IPS DF 6.9 (cell line): Measurements from ENCODE around the gene TMEM260.

Experiments used
- DNase-seq: peaks from one replicate; pipeline ENCODE4 v3.0.0-alpha.2; 2013; ENCODE audit warnings: low read depth, low spot score
- H3K27ac ChIP-seq: one replicate; pipeline ENCODE4 v1.5.1; 2013; ENCODE audit warnings: low read length, control low read depth
- H3K27me3 ChIP-seq: 2 replicates; pipeline ENCODE4 v1.6.1; 2013; ENCODE audit warnings: mild to moderate bottlenecking, low read length; ENCODE audit not compliant: control insufficient read depth, insufficient read depth
- H3K36me3 ChIP-seq: 2 replicates; pipeline ENCODE4 v1.6.1; 2013; ENCODE audit warnings: low read length; ENCODE audit not compliant: control insufficient read depth, insufficient read depth
- H3K4me1 ChIP-seq: 2 replicates; pipeline ENCODE4 v1.6.1; 2013; ENCODE audit warnings: low read length; ENCODE audit not compliant: control insufficient read depth, insufficient read depth
- H3K4me3 ChIP-seq: 2 replicates; pipeline ENCODE4 v1.5.1; 2013; ENCODE audit warnings: mild to moderate bottlenecking, low read length
- H3K9me3 ChIP-seq: 2 replicates; pipeline ENCODE4 v1.6.1; 2013; ENCODE audit warnings: low read length, inconsistent platforms; ENCODE audit not compliant: control insufficient read depth, insufficient read depth
- WGBS: extraction: QIAGEN DNeasy Blood & Tissue Kit; methylation state at CpG from one replicate; pipeline ENCODE4 v1.1.7; 2013; ENCODE audit warnings: mixed read lengths, missing lambda C conversion rate; ENCODE audit not compliant: insufficient read length, insufficient coverage; 5-methylcytosine and 5-hydroxymethylcytosine counted together

TMEM260 gene

GRCh38 chr14:56579345-56580220 is at the start of gene TMEM260:
TSS of gene TMEM260 (plus strand) at chr14:56579798. CDS start at chr14:56579915, 117 bp downstream.
- Histone ChIP-seq H3K27ac (no peak within 1 kb of the TSS), H3K36me3 (no peaks in the 10 kb centered on the region), H3K4me1 (no peaks in the 10 kb centered on the region)

DNA sequence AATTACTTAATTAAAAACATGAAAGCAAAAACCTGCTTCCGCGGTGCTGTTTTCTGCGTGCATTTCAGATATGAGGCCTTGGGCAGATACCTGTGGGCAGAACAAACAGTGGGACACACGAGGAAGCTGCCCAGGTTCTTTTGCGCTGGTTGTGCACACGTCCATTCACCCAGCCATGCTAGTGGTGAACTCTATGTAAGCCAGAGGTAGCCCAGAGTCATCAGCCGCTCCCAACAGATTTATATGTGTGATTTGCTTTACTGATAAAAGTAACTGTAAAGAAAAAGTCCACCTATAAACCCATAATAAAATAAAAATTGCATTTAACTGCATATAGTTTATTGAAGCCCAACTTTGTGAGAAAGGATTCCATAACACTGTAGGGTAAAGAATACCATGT is 47.1 kb upstream of the TMEM260 start:
- H3K27me3 ChIP-seq: no peaks in the 10 kb centered on the region
- no peaks in the 10 kb centered on the region for H3K4me1 ChIP-seq
- H3K9me3 ChIP-seq: no peaks in the 10 kb centered on the region
- no peak for DNase-seq
- no peak overlapping the region for H3K4me3 ChIP-seq
- no peaks in the 10 kb centered on the region for H3K36me3 ChIP-seq
- no peak overlapping the region for H3K27ac ChIP-seq
- no CpG with 5 or more reads among the region's 7 CpGs for WGBS

More at GRCh38 chr14:56579345-56580220, at the start of gene TMEM260:
- Histone ChIP-seq H3K4me3 (peak within 1 kb of the TSS; percentile 100), H3K27me3 (no peaks in the 10 kb centered on the region), H3K9me3 (no peaks in the 10 kb centered on the region)
- no CpG with 5 or more reads among the region's 60 CpGs for WGBS
- DNase-seq: peak; percentile 83

DNA sequence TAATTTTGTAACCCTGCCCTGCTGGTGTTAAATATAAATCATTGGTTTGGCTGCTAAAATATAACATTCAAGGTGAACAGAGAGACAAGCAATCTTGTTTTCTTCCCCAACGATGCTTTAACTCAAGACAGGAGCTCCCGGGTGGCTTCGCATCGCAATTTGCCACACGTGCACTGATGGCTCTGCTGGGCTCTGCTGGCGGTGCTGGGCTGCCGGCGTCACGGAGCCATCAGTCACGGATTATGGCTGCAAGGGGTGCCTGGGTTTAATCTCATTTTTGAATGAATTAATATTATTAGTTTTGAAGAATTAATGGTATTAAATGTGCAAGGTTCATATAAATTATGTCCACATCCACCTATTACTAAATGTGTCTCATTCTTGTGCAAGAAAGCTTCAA is 44.9 kb upstream of the TMEM260 start:
- Histone ChIP-seq H3K9me3 (no peaks in the 10 kb centered on the region), H3K27ac (no peak overlapping the region), H3K36me3 (no peaks in the 10 kb centered on the region), H3K4me3 (no peak overlapping the region), H3K4me1 (no peaks in the 10 kb centered on the region), H3K27me3 (no peaks in the 10 kb centered on the region)
- DNase-seq: no peak
- WGBS: no CpG with 5 or more reads among the region's 10 CpGs

- no CpG with 5 or more reads among the region's 2 CpGs for WGBS
- H3K9me3 ChIP-seq: no peaks in the 10 kb centered on the region
- no peak overlapping the region for H3K27ac ChIP-seq
- no peak overlapping the region for H3K4me3 ChIP-seq
- no peak for DNase-seq
- no peaks in the 10 kb centered on the region for H3K36me3 ChIP-seq
- no peaks in the 10 kb centered on the region for H3K27me3 ChIP-seq
- no peaks in the 10 kb centered on the region for H3K4me1 ChIP-seq
These were observed 39.7 kb upstream of the TMEM260 start for GRCh38 chr14:56539862-56540261.

- H3K27ac ChIP-seq: no peak overlapping the region
- H3K36me3 ChIP-seq: no peaks in the 10 kb centered on the region
- no peak for DNase-seq
- H3K4me3 ChIP-seq: no peak overlapping the region
- H3K4me1 ChIP-seq: no peaks in the 10 kb centered on the region
- no peaks in the 10 kb centered on the region for H3K27me3 ChIP-seq
- H3K9me3 ChIP-seq: no peaks in the 10 kb centered on the region
These were observed 36.2 kb upstream of the TMEM260 start for GRCh38 chr14:56543436-56543835.

DNA sequence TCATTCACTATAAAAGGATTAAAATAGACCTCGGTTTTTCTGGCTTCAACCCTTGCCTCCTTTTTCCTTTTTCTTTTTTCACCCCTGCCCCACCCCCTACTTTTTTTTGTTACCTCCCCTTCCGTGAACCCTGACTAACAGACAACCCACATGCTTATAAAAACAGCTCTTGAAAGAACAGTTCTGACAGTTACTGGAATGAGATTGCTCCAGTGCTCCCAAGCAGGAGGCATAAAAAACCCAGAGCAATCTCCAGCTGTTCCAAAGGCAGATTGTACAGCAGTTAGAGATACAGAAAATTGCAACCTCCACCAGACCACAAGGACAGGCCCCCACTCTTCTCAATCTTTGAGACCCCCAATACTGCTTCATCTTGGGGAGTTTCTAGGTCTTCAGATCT is 29.9 kb upstream of the TMEM260 start:
- no peaks in the 10 kb centered on the region for H3K27me3 ChIP-seq
- no peak for DNase-seq
- H3K27ac ChIP-seq: no peak overlapping the region
- no CpG with 5 or more reads among the region's 2 CpGs for WGBS
- no peak overlapping the region for H3K4me3 ChIP-seq
- no peaks in the 10 kb centered on the region for H3K4me1 ChIP-seq
- no peaks in the 10 kb centered on the region for H3K36me3 ChIP-seq
- no peaks in the 10 kb centered on the region for H3K9me3 ChIP-seq

GRCh38 chr14:56552615-56553014 is 27.0 kb upstream of the TMEM260 start:
- DNase-seq: no peak
- Histone ChIP-seq H3K27ac (no peak overlapping the region), H3K36me3 (no peaks in the 10 kb centered on the region), H3K27me3 (no peaks in the 10 kb centered on the region), H3K9me3 (no peaks in the 10 kb centered on the region), H3K4me1 (no peaks in the 10 kb centered on the region), H3K4me3 (no peak overlapping the region)
- no CpG with 5 or more reads among the region's 4 CpGs for WGBS

- Histone ChIP-seq H3K9me3 (no peaks in the 10 kb centered on the region), H3K27ac (no peak overlapping the region), H3K27me3 (no peaks in the 10 kb centered on the region), H3K36me3 (no peaks in the 10 kb centered on the region), H3K4me1 (no peaks in the 10 kb centered on the region), H3K4me3 (no peak overlapping the region)
- no CpG with 5 or more reads among the region's 6 CpGs for WGBS
- DNase-seq: no peak
These were observed 25.3 kb upstream of the TMEM260 start for GRCh38 chr14:56554301-56554700.

DNA sequence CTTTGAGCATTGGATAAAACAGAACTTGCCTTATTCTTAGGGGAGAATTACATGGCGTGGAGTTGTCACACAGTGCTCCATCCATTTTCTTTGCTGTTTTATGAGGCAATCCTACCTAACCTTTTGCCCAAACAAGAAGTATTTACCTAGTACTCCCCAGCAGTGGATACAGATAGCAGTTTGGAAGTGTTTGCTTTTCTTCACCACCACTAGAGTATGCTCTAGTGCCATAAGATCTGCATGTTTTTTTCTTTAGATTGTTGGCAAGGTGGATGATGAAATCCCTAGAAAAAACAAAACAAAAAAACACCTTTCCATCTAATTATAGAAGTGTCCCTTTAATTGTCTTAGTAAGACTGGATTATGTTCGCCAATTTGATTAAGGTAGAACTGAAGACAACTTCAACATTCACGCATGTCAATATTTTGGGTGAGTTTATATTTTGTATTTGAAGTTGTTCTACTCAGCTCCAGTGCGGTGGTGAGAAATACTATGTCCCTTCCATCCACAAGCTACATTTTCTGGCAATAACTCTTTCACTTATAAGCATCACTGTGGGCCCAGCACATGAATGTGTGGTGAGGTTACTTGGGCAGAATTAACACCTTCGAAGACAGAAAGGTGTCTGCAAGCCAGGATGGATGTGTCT is 23.6 kb upstream of the TMEM260 start:
- H3K27me3 ChIP-seq: no peaks in the 10 kb centered on the region
- H3K4me3 ChIP-seq: no peak overlapping the region
- DNase-seq: peak; percentile 13
- H3K9me3 ChIP-seq: no peaks in the 10 kb centered on the region
- no peak overlapping the region for H3K27ac ChIP-seq
- no peaks in the 10 kb centered on the region for H3K36me3 ChIP-seq
- H3K4me1 ChIP-seq: no peaks in the 10 kb centered on the region
- WGBS: no CpG with 5 or more reads among the region's 5 CpGs

DNA sequence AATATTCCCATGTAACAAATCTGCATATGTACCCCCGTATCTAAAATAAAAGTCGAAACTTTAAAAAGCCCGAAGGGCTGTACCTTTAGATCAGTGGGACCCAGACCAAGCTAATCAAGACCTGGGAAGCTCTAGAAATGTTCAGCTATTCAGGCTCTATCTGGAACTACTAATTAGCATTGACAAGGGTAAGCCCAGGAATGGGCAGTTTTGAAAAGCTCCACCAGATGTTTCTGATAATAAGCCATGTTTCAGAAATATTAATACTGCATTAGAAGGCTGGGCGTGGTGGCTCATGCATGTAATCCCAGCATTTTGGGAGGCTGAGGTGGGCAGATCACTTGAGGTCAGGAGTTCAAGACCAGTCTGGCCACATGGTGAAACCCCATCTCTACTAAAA is 20.4 kb upstream of the TMEM260 start:
- Histone ChIP-seq H3K4me3 (no peak overlapping the region), H3K4me1 (no peaks in the 10 kb centered on the region), H3K9me3 (no peaks in the 10 kb centered on the region), H3K27me3 (no peaks in the 10 kb centered on the region), H3K27ac (no peak overlapping the region), H3K36me3 (no peaks in the 10 kb centered on the region)
- WGBS: no CpG with 5 or more reads among the region's 4 CpGs
- DNase-seq: no peak
